GM12874 (cell line): ENCODE measurements around the gene DYNC2LI1.

Experiments used
- CTCF ChIP-seq: IDR thresholded peaks from 2 replicates; pipeline ENCODE4 v1.5.1; 2011; ENCODE audit warnings: low read depth, mild to moderate bottlenecking, control low read depth, low read length, moderate library complexity; ENCODE audit not compliant: insufficient read depth

DYNC2LI1 gene

GRCh38 chr2:43766006-43766405, 7.8 kb upstream of the DYNC2LI1 start:
- TF ChIP-seq CTCF: no peak

GRCh38 chr2:43774617-43775016, 778 bp downstream of the DYNC2LI1 start:
- TF ChIP-seq CTCF: no peak

- TF ChIP-seq CTCF: no peak
These were observed 2.5 kb downstream of the DYNC2LI1 start for GRCh38 chr2:43776324-43776723.

GRCh38 chr2:43777306-43777926, 3.6 kb downstream of the DYNC2LI1 start:
- TF ChIP-seq CTCF: no peak

DNA sequence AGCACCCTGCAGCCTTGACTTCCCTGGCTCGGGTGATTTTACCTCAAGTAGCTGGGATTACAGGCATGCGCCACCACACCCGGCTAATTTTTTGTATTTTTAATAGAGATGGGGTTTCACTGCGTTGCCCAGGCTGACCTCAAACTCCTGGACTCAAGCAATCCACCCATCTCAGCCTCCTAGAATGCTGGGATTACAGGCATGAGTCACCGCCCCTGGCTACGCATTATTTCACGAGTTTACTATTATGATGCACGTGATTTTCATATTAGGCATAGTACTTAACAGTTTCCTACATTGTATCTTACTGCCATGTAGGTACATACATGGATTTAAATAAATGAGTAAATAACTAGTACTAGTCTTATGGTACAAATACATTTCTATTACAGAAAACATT, 4.4 kb downstream of the DYNC2LI1 start:
- no peak for TF ChIP-seq CTCF

DNA sequence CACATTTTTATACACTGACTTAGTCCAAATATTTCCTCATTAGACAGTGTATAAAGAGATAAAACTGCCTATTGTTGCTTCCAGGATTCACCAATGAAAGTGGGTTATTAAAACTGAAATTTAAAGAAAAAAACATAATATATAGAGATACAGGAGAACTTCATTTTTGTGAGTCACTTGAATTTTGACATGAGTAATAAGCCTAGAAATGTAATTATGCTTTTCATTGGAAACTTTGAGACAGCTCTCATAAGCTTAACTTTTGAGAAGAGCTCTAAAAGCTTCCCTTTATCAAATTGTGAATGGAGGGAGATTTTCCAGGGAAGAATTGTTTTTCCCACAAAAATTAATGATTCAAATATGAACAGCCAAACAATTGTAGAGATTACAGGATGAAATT, 14.1 kb downstream of the DYNC2LI1 start:
- no peak for TF ChIP-seq CTCF

DNA sequence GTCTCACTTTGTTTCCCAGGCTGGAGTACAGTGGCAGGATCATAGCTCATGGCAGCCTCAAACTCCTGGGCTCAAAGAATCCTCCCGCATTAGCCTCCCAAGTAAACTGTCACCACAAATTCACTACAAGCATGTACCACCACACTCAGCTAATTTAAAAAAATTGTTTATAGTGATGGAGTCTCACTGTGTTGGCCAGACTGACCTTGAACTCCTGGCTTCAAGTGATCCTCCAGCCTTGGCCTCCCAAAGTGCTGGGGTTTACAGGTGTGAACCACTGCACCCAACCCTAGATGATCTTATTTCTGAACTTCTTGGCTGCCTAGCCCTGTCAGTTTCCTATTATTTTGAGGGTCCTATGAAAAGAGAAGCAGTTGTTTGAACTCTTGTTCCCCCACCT, 14.8 kb downstream of the DYNC2LI1 start:
- TF ChIP-seq CTCF: no peak
